ENCODE measurements around the gene PRSS33.

DNA sequence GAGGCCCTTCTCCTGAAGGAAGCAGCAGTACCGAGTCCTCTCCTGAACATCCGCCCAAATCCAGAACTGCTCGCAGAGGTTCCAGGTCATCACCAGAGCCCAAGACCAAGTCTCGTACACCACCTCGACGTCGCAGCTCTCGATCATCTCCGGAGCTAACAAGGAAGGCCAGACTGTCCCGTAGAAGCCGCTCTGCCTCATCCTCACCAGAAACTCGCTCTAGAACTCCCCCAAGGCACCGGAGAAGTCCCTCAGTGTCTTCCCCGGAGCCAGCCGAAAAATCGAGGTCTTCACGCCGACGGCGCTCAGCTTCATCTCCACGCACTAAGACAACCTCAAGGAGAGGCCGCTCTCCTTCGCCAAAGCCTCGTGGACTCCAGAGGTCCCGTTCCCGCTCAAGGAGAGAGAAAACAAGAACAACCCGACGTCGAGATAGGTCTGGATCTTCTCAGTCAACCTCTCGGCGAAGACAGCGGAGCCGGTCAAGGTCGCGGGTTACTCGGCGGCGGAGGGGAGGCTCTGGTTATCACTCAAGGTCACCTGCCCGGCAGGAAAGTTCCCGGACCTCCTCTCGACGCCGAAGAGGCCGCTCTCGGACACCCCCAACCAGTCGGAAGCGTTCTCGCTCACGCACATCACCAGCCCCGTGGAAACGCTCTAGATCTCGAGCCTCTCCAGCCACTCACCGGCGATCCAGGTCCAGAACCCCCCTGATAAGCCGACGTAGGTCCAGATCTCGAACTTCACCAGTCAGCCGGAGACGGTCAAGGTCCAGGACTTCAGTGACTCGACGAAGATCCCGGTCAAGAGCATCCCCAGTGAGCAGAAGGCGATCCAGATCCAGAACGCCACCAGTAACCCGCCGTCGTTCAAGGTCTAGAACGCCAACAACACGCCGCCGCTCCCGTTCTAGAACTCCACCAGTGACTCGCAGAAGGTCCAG is 21.6 kb downstream of the PRSS33 start:
- TF ChIP-seq CHD4 (IDR thresholded peaks at IDR 0.05; ENCODE audit: borderline replicate concordance) (no peak), CHD2 (IDR thresholded peaks at IDR 0.05; ENCODE audit: low read length, partially characterized antibody) (no peak), JUN (IDR thresholded peaks at IDR 0.05) (no peak; a peak in 1 of 5 replicates), EHF (CRISPR knock-in tag; IDR thresholded peaks at IDR 0.05) (no peak), MYC (IDR thresholded peaks at IDR 0.05; ENCODE audit: borderline replicate concordance, low read length) (no peak), ESRRA (IDR thresholded peaks at IDR 0.05; ENCODE audit: borderline replicate concordance, low read length) (no peak), RAD21 (conservative IDR thresholded peaks at IDR 0.05 in 1 of 2, IDR thresholded peaks at IDR 0.05 in 1 of 2) (no peak), MAFK (IDR thresholded peaks at IDR 0.05; ENCODE audit: partially characterized antibody) (no peak), POLR2A (IDR thresholded peaks at IDR 0.05; ENCODE audit: low read length) (no peak), MAZ (IDR thresholded peaks at IDR 0.05; ENCODE audit: borderline replicate concordance, low read depth, low read length) (no peak)
- TF ChIP-seq, protein P1, sequence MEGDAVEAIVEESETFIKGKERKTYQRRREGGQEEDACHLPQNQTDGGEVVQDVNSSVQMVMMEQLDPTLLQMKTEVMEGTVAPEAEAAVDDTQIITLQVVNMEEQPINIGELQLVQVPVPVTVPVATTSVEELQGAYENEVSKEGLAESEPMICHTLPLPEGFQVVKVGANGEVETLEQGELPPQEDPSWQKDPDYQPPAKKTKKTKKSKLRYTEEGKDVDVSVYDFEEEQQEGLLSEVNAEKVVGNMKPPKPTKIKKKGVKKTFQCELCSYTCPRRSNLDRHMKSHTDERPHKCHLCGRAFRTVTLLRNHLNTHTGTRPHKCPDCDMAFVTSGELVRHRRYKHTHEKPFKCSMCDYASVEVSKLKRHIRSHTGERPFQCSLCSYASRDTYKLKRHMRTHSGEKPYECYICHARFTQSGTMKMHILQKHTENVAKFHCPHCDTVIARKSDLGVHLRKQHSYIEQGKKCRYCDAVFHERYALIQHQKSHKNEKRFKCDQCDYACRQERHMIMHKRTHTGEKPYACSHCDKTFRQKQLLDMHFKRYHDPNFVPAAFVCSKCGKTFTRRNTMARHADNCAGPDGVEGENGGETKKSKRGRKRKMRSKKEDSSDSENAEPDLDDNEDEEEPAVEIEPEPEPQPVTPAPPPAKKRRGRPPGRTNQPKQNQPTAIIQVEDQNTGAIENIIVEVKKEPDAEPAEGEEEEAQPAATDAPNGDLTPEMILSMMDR (IDR thresholded peaks at IDR 0.05): no peak
- TF ChIP-seq, protein P2, sequence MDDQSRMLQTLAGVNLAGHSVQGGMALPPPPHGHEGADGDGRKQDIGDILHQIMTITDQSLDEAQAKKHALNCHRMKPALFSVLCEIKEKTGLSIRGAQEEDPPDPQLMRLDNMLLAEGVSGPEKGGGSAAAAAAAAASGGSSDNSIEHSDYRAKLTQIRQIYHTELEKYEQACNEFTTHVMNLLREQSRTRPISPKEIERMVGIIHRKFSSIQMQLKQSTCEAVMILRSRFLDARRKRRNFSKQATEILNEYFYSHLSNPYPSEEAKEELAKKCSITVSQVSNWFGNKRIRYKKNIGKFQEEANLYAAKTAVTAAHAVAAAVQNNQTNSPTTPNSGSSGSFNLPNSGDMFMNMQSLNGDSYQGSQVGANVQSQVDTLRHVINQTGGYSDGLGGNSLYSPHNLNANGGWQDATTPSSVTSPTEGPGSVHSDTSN (IDR thresholded peaks at IDR 0.05): no peak
- TF ChIP-seq, protein P3, sequence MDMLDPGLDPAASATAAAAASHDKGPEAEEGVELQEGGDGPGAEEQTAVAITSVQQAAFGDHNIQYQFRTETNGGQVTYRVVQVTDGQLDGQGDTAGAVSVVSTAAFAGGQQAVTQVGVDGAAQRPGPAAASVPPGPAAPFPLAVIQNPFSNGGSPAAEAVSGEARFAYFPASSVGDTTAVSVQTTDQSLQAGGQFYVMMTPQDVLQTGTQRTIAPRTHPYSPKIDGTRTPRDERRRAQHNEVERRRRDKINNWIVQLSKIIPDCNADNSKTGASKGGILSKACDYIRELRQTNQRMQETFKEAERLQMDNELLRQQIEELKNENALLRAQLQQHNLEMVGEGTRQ (IDR thresholded peaks at IDR 0.05): no peak
- TF ChIP-seq, protein P4, sequence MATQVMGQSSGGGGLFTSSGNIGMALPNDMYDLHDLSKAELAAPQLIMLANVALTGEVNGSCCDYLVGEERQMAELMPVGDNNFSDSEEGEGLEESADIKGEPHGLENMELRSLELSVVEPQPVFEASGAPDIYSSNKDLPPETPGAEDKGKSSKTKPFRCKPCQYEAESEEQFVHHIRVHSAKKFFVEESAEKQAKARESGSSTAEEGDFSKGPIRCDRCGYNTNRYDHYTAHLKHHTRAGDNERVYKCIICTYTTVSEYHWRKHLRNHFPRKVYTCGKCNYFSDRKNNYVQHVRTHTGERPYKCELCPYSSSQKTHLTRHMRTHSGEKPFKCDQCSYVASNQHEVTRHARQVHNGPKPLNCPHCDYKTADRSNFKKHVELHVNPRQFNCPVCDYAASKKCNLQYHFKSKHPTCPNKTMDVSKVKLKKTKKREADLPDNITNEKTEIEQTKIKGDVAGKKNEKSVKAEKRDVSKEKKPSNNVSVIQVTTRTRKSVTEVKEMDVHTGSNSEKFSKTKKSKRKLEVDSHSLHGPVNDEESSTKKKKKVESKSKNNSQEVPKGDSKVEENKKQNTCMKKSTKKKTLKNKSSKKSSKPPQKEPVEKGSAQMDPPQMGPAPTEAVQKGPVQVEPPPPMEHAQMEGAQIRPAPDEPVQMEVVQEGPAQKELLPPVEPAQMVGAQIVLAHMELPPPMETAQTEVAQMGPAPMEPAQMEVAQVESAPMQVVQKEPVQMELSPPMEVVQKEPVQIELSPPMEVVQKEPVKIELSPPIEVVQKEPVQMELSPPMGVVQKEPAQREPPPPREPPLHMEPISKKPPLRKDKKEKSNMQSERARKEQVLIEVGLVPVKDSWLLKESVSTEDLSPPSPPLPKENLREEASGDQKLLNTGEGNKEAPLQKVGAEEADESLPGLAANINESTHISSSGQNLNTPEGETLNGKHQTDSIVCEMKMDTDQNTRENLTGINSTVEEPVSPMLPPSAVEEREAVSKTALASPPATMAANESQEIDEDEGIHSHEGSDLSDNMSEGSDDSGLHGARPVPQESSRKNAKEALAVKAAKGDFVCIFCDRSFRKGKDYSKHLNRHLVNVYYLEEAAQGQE (IDR thresholded peaks at IDR 0.05): no peak
